Esophagus squamous epithelium (tissue), 5 donors: ENCODE data around the gene LKAAEAR1. TPM values are rescaled to one million over a fixed set of nuclear protein-coding genes. Genes with fewer than 3 reads are reported as not detected.

ENCODE experiments used
- DNase-seq: peaks from one replicate; lab custom pipeline; 2025; lab: John Stamatoyannopoulos, UW
- H3K27ac ChIP-seq, 4 donors: fragments of 200-600 bp; sonication (generic); one replicate each; pipeline ENCODE4 v1.5.1; 2016 to 2019; ENCODE audit warnings: mild to moderate bottlenecking in 1 of 4
- H3K27me3 ChIP-seq, 4 donors: fragments of 200-600 bp; sonication (generic); 1 replicate in 3 of 4; 2 replicates in 1 of 4; pipeline versions ENCODE4 v1.5.1 to v1.6.0; 2017 to 2021; ENCODE audit warnings: antibody characterized with exemption in 1 of 4
- H3K36me3 ChIP-seq, 3 donors: fragments of 200-600 bp; sonication (generic); one replicate each; pipeline ENCODE4 v1.5.1; 2016 to 2019
- H3K4me1 ChIP-seq, 3 donors: fragments of 200-600 bp; sonication (generic); one replicate each; pipeline ENCODE4 v1.5.1; 2017 to 2019
- H3K4me3 ChIP-seq, 4 donors: fragments of 200-600 bp; sonication (generic); 1 replicate in 3 of 4; 2 replicates in 1 of 4; pipeline ENCODE4 v1.5.1; 2016 to 2019; ENCODE audit warnings: mild to moderate bottlenecking in 2 of 4, moderate library complexity in 1 of 4
- H3K9me3 ChIP-seq, 3 donors: fragments of 200-600 bp; sonication (generic); one replicate each; pipeline ENCODE4 v1.5.1; 2016 to 2019
- POLR2A ChIP-seq, 4 donors: fragments of 450-650 bp; IDR thresholded peaks; one replicate each; pipeline ENCODE4 v1.6.1; 2017; ENCODE audit warnings: antibody characterized with exemption in 4 of 4, mild to moderate bottlenecking in 4 of 4, moderate library complexity in 3 of 4
- WGBS, 2 donors: methylation state at CpG; one replicate each; pipeline ENCODE4 v1.1.5; 2018; 5-methylcytosine and 5-hydroxymethylcytosine counted together
- intact Hi-C: fragments of 100-400 bp; cut with DNase I; formaldehyde crosslinking; loops from one replicate; pipeline ENCODE4 v1.15.0; 2022
- total RNA-seq, 4 donors: library from RNA; depleted of rRNA; stranded (reverse); fragments of >200 nt; gene quantifications; one replicate each; pipeline ENCODE4 v1.1.0, GENCODE V29; 2016
- TF ChIP-seq, protein P1 (sequence below), 6 experiments: fragments of 450-650 bp in 4 of 6; fragments of 200-600 bp in 2 of 6; sonication (generic) in 2 of 6; IDR thresholded peaks; one replicate each; pipeline ENCODE4 v1.5.1; 2016 to 2019; ENCODE audit warnings: antibody characterized with exemption in 6 of 6, mild to moderate bottlenecking in 4 of 6, moderate library complexity in 4 of 6
- donor health status: DM: yes; HTN: yes; CAD: no.

LKAAEAR1 gene
- total RNA-seq, 4 donors from 2014 or later = not detected

- WGBS, 2 donors = 61 to 69% methylated on average over 3 to 8 of the region's 9 CpGs
- DNase-seq = no peak
- Histone ChIP-seq H3K27me3 (peaks cover 0 to 68% (median 4%) of the 10 kb centered on the region in 4 donors), H3K9me3 (no peaks in the 10 kb centered on the region), H3K36me3 (no peaks in the 10 kb centered on the region), H3K4me3 (no peak overlapping the region), H3K4me1 (peaks cover 29 to 75% (median 43%) of the 10 kb centered on the region in 3 donors), H3K27ac (peak overlapping the region; percentile 24 to 83 (median 70))
- intact Hi-C loops = no loop called here
- TF ChIP-seq, protein P1, sequence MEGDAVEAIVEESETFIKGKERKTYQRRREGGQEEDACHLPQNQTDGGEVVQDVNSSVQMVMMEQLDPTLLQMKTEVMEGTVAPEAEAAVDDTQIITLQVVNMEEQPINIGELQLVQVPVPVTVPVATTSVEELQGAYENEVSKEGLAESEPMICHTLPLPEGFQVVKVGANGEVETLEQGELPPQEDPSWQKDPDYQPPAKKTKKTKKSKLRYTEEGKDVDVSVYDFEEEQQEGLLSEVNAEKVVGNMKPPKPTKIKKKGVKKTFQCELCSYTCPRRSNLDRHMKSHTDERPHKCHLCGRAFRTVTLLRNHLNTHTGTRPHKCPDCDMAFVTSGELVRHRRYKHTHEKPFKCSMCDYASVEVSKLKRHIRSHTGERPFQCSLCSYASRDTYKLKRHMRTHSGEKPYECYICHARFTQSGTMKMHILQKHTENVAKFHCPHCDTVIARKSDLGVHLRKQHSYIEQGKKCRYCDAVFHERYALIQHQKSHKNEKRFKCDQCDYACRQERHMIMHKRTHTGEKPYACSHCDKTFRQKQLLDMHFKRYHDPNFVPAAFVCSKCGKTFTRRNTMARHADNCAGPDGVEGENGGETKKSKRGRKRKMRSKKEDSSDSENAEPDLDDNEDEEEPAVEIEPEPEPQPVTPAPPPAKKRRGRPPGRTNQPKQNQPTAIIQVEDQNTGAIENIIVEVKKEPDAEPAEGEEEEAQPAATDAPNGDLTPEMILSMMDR (IDR thresholded peaks at IDR 0.05) = no peak
- TF ChIP-seq POLR2A (IDR thresholded peaks at IDR 0.05) = no peak
These were observed 28.8 kb downstream of the LKAAEAR1 start for GRCh38 chr20:64055396-64055892.

DNA sequence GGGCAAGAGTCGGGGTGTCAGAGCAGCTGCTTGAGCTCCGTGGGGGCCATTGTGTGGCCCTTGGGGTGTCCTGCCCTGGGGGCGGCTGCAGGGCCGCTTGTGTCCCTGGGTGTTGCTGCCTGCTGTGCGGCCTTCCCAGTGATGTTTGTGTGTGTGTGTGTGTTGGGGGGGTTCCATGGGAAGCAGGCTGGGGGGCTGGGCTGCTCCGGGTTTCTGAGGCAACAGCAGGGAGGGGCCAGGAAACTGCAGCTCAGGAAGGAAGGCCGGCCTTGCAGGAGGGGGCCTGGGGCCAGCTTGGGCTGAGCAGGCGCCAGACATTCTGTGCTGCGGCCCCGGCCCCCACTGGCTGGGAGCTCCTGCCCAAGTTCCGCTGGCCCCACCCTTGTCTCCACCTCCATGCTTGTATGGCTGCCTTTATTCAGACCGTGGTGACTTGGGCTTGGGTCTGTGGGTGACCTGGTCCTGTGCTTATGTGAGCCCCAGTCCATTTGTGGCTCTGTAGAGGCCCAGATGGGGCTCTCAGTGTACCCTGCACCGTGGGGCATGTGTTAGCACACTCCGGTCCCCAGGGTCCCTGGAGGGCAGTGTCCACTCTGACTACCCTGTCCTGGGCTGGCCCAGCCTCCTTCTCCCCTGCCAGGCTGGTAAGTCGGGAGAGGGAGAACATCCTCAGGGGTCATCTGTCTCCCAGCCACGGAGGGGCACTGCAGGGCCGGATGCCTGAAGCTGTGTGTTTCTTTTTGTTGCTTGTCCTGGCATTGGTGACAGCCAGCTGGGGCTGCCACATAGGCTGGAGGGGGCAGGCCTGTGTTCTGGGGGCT lies 30.1 kb downstream of the LKAAEAR1 start:
- no peak for DNase-seq
- H3K4me3 ChIP-seq = peak overlapping the region in 2 of 4 donors; percentile 11 to 32
- H3K9me3 ChIP-seq = no peaks in the 10 kb centered on the region
- 12 to 26% methylated on average over 5 to 6 of the region's 17 CpGs for WGBS, 2 donors
- no peaks in the 10 kb centered on the region for H3K36me3 ChIP-seq
- H3K27ac ChIP-seq = peak overlapping the region; percentile 33 to 82 (median 62)
- intact Hi-C loops = no loop called here
- TF ChIP-seq, protein P1 (IDR thresholded peaks at IDR 0.05) = peak in 1 of 6 experiments; percentile 17
- peak in 1 of 4 donors; percentile 26 for TF ChIP-seq POLR2A (IDR thresholded peaks at IDR 0.05)
- peaks cover 34 to 87% (median 43%) of the 10 kb centered on the region in 3 donors for H3K4me1 ChIP-seq
- H3K27me3 ChIP-seq = peaks cover 0 to 81% (median 10%) of the 10 kb centered on the region in 4 donors

DNA sequence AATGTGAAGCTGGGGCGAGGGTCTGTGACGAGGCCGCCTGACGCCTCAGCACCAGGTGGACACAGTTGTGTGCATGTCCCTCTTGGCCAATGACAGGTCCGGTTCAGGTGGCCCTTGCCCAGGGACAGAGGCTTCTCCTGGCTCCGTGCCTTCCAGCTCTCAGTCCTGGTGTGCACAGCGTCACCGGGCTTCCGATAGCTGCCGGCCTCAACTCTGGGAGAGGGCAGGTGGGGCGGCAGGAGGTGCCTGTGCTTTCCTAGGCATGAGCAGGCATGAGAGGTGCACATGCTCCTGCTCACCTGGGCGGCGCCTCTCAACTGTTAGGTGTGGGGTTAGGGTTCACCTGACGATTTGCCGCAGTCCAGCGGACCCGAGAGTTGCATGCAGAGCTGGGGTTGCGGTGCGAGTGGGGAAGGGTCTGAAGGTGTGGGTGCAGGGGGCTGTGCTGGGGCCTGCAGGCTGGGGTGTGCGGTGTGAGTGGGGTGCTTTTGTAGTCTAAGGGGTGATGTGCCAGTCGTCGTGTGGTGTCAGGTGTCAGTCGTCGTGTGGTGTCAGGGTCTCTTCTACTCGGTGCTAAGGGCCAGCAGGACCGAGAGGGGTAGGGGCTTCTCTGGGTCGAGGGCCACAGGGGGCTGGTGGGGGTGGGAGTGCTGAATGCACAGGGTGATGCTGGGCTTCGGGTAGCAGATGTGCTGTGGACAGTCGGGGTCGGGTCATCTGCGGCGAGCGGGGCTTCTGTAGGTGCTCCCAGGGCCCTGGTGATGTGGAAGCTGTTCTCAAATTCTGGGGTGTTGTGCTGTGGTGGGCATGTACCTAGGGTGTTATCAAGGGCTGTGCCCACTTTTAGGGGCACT lies 31.0 kb downstream of the LKAAEAR1 start:
- H3K36me3 ChIP-seq = no peaks in the 10 kb centered on the region
- H3K4me3 ChIP-seq = peak overlapping the region in 1 of 4 donors; percentile 11
- H3K27me3 ChIP-seq = peaks cover 6 to 90% (median 10%) of the 10 kb centered on the region in 4 donors
- H3K4me1 ChIP-seq = peaks cover 43 to 95% (median 43%) of the 10 kb centered on the region in 3 donors
- intact Hi-C loops = no loop called here
- DNase-seq = no peak
- 40 to 67% methylated on average over 1 to 10 of the region's 33 CpGs for WGBS, 2 donors
- TF ChIP-seq, protein P1 (IDR thresholded peaks at IDR 0.05) = no peak
- TF ChIP-seq POLR2A (IDR thresholded peaks at IDR 0.05) = no peak
- H3K9me3 ChIP-seq = no peaks in the 10 kb centered on the region
- peak overlapping the region; percentile 35 to 82 (median 69) for H3K27ac ChIP-seq

DNA sequence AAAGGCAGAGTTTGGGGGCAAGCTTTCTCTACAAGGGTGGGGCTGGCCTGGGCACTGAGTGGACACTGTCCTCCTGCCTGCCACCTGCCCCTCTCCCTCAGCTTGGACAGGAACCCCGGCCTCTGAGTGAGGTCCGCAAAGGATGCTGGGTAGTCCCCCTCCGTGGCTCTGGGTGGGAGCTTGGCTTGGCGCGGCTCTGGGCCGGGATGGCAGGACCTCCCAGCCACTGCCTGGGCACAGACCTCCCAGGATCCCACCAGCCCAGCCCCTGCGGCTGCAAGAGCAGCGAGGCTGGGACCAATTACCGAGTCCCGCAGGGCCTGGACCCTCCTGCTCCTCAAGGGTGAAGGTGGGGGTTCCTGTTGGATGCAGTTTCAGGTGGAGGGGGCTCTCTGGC lies 31.9 kb downstream of the LKAAEAR1 start:
- Histone ChIP-seq H3K27me3 (peaks cover 10 to 96% (median 14%) of the 10 kb centered on the region in 4 donors), H3K4me1 (peaks cover 41 to 92% (median 43%) of the 10 kb centered on the region in 3 donors), H3K9me3 (no peaks in the 10 kb centered on the region), H3K4me3 (no peak overlapping the region), H3K36me3 (no peaks in the 10 kb centered on the region), H3K27ac (peak overlapping the region; percentile 35 to 82 (median 69))
- TF ChIP-seq, protein P1 (IDR thresholded peaks at IDR 0.05) = no peak
- no peak for TF ChIP-seq POLR2A (IDR thresholded peaks at IDR 0.05)
- no peak for DNase-seq
- intact Hi-C loops = no loop called here
- WGBS, 2 donors = 36 to 100% methylated on average over 3 of the region's 10 CpGs
